Stimulated activated CD4-positive, alpha-beta T cell treated with anti-CD3 and anti-CD28 coated beads, Interleukin-15, amount 100 ng/mL, for 48 hours (primary cell): ENCODE results near the gene IFT22.
"Not testable (repeated sequence)": the region's sequence is repeated elsewhere in the genome, so short reads cannot be mapped to it uniquely, and the experiment has no call there.

Source experiments
- DNase-seq, 2 donors: peaks; one replicate each; pipeline ENCODE4 v3.0.0-alpha.2; 2020; ENCODE audit warnings: low read depth in 2 of 2

Gene IFT22

DNA sequence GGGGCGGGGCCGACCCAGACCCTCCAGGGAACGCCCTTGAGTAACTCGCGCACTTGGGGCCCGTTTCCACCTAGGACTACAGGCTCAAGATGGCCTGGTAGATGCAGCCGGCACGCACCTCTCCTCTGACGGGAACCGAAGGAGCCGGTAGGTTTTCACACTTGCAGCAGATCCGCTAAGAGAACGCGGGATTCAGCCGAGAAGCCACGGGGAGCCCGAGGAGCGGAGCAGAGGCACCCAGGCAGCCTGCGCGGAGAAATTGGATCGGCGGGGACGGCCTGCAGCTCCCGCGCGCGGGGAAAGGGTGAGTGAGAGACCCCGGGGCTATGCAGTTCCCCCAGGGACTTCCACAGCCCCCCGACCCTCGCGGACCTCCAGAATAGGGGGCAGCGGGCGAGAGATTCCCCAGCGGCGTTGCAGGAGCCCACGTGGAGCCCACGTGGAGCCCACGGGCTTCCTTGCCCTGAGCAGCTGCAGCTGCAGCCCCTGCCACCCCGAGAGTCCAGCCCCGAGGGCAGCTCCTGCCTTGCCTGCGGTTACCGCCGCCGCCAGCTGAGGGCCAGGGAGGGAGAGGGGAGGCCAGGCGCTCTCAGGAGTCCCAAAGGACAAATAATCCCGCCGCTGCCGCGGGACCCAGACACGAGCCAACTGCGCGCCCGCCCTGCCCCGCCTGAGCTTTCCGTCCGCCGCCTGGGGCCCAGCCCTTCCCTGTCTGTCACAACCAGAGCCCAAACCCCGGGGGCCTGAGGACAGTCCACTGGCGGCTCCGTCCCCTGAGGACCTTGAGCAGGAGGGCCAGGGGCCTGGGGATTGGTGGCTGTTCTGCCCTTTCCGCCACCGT is 13.1 kb downstream of the IFT22 start:
- DNase-seq: peak; percentile 25 to 46

DNA sequence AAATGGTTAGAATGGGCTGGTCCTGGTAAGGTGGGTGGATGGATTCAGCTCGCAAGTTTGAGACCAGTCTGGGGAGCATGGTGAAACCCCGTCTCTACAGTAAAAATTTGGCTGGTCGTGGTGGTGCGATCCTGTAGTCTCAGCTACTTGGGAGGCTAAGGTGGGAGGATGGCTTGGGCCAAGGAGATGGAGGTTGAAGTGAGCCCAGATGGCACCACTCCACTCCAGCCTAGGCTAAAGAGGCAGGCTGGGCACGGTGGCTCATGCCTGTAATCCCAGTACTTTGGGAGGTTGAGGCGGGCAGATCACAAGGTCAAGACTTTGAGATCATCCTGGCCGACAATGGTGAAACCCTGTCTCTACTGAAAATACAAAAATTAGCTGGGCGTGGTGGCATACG is 15.3 kb downstream of the IFT22 start:
- DNase-seq: no peak

DNA sequence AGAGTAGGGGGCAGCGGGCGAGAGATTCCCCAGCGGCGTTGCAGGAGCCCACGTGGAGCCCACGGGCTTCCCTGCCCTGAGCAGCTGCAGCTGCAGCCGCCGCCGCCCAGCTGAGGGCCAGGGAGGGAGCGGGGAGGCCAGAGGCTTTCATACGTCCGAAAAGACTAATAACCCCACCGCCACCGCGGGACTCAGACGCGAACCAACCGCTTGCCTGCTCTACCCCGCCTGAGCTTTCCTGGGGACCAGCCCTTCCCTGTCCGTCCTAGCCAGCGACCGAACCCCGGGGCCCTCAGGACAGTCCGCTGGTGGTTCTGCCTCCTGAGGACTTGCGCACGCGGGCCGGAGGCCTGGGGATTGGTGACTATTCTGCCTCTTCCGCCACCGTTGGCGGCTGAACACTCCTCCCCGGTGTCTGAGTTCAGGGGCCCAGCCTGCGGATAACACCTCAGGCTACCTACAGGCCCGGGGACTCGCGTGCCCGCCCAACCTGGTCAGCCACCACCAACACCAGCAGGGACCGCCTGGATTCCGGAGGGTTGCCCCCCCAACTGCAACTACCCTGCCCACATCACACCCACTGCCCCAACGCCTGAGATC is 18.4 kb downstream of the IFT22 start:
- DNase-seq: no peak

DNA sequence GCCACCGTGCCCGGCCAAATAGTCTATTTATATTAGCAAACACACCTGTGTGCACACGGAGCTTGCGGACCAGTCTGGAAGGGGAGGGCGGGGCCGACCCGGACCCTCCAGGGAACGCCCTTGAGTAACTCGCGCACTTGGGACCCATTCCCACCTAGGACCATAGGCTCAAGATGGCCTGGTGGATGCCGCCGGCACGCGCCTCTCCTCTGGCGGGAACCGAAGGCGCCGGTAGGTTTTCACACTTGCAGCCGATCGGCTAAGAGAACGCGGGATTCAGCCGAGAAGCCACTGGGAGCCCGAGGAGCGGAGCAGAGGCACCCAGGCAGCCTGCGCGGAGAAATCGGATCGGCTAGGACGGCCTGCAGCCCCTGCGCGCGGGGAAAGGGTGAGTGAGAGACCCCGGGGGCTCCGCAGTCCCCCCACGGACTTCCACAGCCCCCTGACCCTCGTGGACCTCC is 18.9 kb downstream of the IFT22 start:
- no peak for DNase-seq

DNA sequence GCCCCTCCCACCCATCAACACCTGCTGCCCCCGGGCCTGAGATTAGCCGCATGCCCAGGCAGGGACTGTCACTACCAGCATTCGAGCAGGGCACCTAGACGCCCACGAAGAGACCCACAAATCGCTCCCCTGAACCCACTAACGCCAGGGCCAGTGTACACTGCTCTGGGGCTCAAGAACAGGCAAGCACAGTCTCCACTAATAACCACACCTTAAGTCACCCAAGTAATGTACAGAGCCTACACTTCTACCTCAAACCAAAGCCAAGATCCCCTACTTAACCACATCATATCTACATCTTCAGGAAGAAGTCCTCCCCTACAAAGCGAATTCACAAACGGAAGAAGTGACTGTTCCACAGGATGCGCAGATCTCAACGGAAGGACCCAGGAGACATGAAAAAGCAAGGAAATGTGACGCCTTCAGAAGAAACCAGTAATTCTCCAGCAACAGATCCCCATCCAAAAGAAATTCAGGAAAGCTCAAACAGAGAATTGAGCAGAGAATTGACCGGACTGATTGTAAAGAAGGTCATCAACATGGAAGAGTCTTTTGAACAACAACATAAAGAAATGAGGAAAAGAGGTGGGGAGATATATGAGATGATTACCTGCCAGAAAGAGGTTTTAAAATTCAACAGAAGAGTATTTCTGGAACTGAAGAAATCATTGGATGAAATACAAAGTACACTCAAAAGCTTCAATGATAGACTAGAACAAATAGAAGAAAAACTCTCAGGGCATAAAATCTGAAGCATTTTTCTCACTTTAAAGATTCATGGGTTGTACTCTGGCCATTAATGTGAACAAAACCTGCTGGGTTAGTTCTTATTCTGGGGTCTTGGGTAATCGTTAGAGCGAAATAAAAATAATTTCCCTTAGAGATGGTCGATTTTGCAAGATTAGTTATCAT is 20.9 kb downstream of the IFT22 start:
- DNase-seq: no peak

DNA sequence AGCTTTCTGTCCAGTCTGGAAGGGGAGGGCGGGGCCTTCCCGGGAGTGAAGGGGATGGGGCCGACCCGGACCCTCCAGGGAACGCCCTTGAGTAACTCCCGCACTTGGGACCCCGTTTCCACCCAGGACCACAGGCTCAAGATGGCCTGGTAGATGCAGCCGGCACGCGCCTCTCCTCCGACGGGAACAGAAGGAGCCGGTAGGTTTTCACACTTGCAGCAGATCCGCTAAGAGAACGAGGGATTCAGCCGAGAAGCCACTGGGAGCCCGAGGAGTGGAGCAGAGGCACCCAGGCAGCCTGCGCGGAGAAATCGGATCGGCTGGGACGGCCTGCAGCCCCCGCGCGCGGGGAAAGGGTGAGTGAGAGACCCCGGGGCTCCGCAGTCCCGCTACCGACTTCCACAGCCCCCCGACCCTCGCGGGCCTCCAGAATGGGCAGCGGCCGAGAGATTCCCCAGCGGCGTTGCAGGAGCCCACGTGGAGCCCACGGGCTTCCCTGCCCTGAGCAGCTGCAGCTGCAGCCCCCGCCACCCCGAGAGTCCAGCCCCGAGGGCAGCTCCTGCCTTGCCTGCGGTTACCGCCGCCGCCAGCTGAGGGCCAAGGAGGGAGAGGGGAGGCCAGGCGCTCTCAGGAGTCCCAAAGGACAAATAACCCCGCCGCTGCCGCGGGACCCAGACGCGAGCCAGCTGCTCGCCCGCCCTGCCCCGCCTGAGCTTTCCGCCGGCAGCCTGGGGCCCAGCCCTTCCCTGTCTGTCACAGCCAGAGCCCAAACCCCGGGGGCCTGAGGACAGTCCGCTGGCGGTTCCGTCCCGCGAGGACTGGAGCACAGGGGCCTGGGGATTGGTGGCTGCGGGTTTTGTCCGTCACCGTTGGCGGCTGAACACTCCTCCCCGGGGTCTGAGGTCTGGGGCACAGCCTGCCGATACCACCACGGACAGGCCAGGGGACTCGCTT is 21.8 kb downstream of the IFT22 start:
- no peak for DNase-seq

DNA sequence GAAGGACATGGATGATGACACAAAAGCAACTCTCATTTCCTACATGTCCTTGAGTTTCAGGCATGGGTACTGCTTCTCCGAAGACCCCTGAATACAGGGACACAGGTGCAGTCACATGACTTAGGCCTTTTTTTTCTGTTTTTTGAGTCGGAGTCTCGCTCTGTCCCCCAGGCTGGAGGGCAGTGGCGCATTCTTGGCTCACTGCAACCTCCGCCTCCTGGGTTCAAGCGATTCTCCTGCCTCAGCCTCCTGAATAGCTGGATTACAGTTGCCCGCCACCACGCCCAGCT is 26.8 kb downstream of the IFT22 start:
- no peak for DNase-seq

DNA sequence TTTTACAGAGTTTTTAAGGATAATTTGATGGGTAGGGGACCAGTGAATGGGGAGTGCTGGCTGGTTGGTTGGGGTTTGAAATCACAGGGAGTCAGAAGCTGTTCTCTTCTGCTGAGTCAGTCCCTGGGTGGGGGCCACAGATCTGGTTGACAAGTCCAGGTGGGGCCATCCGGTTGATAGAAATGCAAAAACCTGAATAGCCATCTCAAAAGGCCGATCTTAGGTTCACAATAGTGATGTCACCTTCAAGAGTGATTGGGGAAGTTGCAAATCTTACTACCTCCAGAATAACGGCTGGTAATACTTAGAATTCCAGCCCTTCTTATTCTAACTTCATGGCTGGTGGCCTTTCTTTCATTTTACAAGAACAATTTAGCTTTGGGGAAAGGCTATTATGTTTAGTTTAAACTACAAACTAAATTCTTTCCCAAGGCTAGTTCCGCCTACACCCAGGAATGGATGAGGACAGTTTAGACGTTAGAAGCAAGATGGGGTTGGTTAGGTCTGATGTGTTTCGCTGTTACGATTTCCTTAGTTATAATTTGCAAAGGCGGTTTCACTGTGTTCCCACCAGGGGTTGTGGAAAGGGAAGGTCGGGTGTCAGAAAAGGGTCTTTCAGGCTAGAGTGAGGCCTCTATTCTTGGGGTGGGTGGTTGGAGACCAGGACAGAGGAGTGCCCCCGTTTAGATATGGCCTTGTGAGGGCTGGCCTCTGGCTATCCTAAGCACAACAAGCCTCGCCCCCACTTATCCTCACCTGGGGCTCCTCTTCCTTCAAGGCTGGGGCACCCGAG is 27.4 kb downstream of the IFT22 start:
- DNase-seq: no peak

DNA sequence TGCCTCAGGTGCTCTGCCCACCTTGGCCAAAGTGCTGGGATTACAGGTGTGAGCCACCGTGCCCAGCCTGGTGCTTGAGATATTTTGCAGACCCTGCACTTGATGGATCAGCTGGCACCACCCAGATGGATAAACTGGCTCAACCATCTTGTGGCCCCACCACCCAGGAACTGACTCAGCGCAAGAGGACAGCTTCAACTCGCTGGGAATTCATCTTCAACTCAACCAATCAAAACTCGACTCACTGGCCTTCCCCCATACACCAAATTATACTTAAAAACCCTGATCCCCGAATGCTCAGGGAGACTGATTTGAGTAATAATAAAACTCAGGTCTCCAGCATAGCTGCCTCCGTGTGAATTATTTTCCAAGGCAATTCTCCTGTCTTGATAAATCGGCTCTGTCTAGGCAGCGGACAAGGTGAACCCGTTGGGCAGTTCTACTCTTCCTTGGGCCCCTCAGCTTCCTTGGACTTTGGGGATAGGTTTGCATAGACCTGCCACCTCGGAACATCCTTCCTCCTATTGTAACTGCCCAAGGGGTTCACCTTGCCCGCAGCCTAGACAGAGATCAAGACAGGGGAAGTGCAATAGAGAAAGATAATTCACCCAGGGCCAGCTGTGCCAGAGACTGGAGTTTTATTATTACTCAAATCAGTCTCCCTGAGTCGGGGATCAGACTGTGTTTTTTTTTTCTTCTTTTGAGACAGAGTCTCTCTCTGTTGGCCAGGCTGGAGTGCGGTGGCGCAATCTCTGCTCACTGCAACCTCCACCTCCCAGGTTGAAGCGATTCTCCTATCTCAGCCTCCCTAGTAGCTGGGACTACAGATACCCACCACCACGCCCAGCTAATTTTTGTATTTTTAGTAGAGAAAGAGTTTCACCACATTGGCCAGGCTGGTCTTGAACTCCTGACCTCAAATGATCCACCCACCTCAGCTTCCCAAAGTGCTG is 28.3 kb downstream of the IFT22 start:
- DNase-seq: not testable (repeated sequence)

DNA sequence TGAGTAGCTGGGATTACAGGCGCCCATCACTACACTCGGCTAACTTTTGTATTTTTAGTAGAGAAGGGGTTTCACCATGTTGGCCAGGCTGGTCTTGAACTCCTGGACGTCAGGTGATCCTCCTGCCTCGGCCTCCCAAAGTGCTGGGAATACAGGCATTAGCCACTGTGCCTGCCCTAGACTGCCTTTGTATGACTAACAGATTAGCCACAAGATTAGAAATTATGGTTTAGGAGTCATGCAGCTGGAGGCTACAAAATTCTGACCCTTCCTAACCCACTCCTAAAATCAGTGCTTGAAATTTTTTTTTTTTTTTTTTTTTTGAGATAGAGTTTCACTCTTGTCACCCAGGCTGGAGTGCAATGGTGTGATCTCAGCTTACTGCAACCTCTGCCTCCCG is 29.0 kb downstream of the IFT22 start:
- not testable (repeated sequence) for DNase-seq

DNA sequence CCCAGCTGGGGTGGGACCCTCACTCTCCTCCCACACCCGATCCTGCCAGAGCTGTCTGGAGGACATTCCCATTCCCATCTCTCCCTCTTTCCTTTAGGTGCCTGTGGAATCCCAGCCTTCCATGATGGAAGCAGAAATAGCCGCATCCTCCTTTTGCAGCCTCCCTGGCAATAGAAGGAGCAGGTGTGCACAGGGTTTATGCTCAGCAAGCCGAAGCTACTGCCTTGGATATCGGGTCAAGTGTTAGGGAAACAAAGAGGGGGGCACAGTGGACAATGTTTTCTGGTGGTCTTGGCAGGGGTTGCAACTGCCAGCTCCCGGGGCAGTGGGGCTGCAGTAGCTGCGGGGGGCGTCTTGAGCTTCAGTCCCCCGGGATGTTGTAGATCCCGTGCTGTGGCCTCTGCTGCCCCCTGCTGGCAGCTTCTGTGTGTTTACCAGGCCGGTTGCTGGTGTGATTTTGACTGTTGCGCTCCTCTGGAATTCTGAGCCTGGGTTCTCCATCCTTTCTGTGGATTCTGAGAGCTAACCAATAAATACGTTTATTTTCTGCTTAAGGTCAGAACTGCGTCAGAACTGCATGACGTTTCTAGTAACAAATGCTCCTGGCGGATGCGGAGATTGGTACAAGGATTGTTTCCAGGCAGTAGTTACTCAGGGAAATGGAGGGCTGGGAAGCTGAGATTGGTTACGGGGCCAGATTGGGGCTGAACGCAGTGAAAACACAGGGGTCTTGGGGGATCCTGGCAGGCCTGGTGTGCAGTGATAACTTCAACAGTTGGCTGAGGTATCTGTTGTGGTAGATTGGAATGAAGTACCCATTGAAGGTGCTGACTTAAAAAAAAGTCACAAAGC is 31.2 kb downstream of the IFT22 start:
- peak in 1 of 2 donors; percentile 41 for DNase-seq

DNA sequence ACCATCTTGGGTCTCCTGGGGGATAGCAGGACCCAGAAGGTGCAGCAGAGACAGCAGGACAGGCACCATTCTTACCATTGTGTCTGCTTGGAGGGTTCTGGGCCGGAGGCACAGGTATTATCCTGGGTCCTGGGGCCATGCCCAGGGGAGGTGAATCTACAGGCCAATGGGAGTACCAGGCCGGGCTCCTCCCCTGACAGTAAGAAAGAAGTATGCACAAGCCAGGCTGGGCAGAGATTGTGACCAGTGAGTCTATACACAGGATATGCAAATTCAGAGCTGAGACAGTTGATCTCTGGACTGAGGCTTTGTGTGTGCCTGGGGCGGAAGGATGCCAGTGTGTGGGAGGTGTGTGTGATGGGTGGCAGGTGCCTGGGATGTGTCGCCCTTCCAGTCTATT is 31.9 kb downstream of the IFT22 start:
- not testable (repeated sequence) for DNase-seq

DNA sequence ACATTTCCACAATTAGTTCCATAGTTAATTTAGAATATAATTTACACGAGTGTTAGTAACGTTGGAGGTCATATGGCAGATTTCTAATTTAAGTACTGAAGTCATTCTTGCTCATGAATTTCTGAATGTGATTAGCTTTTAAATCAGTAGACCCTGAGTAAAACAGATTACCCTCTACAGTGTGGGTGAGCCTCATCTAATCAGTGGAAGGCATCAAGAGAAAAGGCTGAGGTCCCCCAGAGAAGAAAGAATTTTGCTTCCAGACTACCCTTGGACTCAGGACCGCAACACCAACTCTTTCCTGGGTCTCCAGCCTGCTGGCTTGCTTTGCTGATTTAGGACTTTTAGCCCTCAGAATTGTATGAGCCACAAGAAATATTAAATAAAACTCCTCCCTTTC is 33.2 kb downstream of the IFT22 start:
- DNase-seq: no peak

DNA sequence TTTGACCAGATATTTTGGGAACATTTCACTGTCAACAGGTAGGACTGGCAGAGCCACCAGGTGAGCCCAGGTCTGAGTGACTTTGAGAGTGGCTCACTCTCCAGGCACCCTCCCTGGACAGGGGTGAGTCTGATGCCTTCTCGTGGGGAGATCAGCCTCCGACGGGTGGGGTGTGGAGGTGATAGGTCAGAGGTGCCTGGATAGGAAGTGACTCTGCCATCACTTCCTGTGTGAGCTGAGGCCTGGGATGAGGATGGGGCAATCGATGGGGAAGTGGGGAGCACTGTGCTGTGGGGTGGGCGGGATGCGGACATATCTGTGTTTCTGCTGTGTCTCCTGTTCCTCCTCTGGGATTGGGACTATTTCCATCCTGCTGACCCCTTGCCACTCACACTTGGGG is 34.6 kb downstream of the IFT22 start:
- no peak for DNase-seq

DNA sequence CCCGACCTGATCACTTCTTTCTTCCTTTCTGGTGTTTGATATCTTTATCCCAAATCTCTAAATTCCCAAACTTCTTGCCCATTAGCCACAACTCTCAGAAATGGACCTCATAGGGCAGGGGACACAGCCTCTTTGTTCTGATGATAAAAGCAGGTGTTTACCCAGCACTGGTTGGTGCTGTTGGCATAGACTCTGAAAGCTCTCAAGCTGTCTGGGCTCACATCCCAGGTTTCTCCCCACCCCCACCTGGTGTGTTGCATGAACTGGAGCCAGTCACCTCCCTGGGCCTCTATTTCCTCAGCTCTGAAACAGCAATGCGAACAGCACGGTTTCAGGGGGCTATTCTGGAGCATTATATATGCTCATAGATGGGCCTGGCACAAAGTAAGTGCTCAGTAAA is 35.7 kb downstream of the IFT22 start:
- not testable (repeated sequence) for DNase-seq

DNA sequence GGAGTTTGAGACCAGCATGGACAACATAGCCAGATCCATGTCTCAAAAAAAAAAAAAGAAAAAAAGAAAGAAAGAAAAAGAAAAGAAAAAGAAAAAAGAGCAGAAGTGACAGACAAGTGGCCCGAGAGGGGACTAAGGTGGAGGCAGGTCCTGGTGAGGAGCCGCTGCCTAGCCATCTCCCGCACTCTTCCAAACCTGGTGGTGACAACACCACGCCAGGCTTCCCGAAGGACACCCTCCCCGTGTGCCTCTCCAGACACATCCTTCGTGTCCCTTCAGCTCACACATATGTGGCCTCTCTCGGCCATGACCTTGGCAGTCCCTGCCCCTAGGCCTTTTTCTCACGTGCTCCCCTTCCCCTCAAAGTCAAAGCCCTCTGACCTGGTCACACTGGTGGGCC is 36.4 kb downstream of the IFT22 start:
- no peak for DNase-seq

DNA sequence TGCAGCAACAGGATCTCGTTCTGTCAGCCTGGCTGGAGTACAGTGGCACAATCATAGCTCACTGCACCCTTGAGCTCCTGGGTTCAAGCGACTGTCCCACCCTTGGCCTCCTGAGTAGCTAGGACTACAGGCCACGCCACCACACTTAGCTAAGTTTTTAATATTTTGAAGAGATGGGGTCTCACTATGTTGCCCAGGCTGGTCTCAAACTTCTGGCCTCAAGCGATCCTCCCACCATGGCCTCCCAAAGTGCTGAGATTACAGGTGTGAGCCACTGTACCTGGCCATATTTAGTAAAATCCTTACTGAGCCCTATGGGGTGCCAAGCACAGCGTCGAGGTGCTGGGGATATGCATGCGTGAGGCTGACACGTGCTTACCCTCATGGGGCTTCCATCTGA is 40.7 kb downstream of the IFT22 start:
- DNase-seq: not testable (repeated sequence)
